Measurements from ENCODE around the gene FAM163A. TPM values are rescaled to one million over a fixed set of nuclear protein-coding genes. Genes with fewer than 3 reads are reported as not detected.

Gene FAM163A
- total RNA-seq, 2 experiments from 2014 or later: 0.08 to 0.17 TPM

- H3K4me1 ChIP-seq (ENCODE audit: insufficient read depth, low read length): peaks cover 15% of the 10 kb centered on the region
- ATAC-seq (ENCODE audit: poor library complexity): no peak
- intact Hi-C loops (cut with DNase I, micrococcal nuclease): loop anchor here (1.0 to 5.0 kb wide), 8 partner anchors 103 to 776 kb away; partner anchors contain the start of gene TOR1AIP1 (in 1 of the 2)
- Mint-ChIP-seq H3K27ac (peak overlapping the region; percentile 70), H3K9me3 (no peaks in the 10 kb centered on the region), H3K36me3 (ENCODE audit: low read depth) (no peaks in the 10 kb centered on the region), H3K27me3 (no peaks in the 10 kb centered on the region), H3K4me3 (no peak overlapping the region), H3K4me1 (ENCODE audit: low read depth) (peaks cover 25% of the 10 kb centered on the region)
- ChIA-PET CTCF (interaction anchor here (0.8 to 4.9 kb wide), 13 partner anchors 25 to 472 kb away, joined by 3 to 77 read pairs (median 3); no protein-coding TSS in a partner anchor), POLR2A (interaction anchor here (0.7 to 2.6 kb wide), 7 partner anchors 22 to 1248 kb away, joined by 3 to 18 read pairs (median 3); no protein-coding TSS in a partner anchor)
- no peaks in the 10 kb centered on the region for H3K9me3 ChIP-seq (ENCODE audit: control insufficient read depth in 1 of 2, insufficient read depth in 1 of 2, low read length in 2 of 2)
- H3K4me3 ChIP-seq (ENCODE audit: low read length): no peak overlapping the region
- H3K36me3 ChIP-seq (ENCODE audit: insufficient read depth, low read length): no peaks in the 10 kb centered on the region
- TF ChIP-seq CTCF (IDR thresholded peaks at IDR 0.05): peak; percentile 80
- peak; percentile 29 to 85 (median 54) for DNase-seq
- H3K27ac ChIP-seq (ENCODE audit: low read depth in 1 of 2, low read length in 2 of 2): no peak overlapping the region
- H3K27me3 ChIP-seq (ENCODE audit: control insufficient read depth in 1 of 2, insufficient read depth in 2 of 2, low read length in 2 of 2): no peaks in the 10 kb centered on the region
These were observed 36.7 kb upstream of the FAM163A start for GRCh38 chr1:179706339-179706941.

GRCh38 chr1:179707406-179707805, 35.7 kb upstream of the FAM163A start:
- H3K27me3 ChIP-seq (ENCODE audit: control insufficient read depth in 1 of 2, insufficient read depth in 2 of 2, low read length in 2 of 2): no peaks in the 10 kb centered on the region
- ChIA-PET POLR2A (no interaction called here), CTCF (interaction anchor here (3.2 to 4.9 kb wide), 2 partner anchors 103 to 106 kb away, joined by 67 to 77 read pairs; no protein-coding TSS in a partner anchor)
- no peaks in the 10 kb centered on the region for H3K36me3 ChIP-seq (ENCODE audit: insufficient read depth, low read length)
- Mint-ChIP-seq H3K9me3 (peaks cover 3% of the 10 kb centered on the region), H3K27me3 (no peaks in the 10 kb centered on the region), H3K4me3 (no peak overlapping the region), H3K4me1 (ENCODE audit: low read depth) (peaks cover 25% of the 10 kb centered on the region), H3K27ac (no peak overlapping the region), H3K36me3 (ENCODE audit: low read depth) (no peaks in the 10 kb centered on the region)
- no peaks in the 10 kb centered on the region for H3K9me3 ChIP-seq (ENCODE audit: control insufficient read depth in 1 of 2, insufficient read depth in 1 of 2, low read length in 2 of 2)
- DNase-seq: no peak
- no peak for TF ChIP-seq CTCF (IDR thresholded peaks at IDR 0.05)
- no peak overlapping the region for H3K4me3 ChIP-seq (ENCODE audit: low read length)
- H3K27ac ChIP-seq (ENCODE audit: low read depth in 1 of 2, low read length in 2 of 2): no peak overlapping the region
- intact Hi-C loops (cut with DNase I, micrococcal nuclease): loop anchor here (2.0 to 5.0 kb wide), 3 partner anchors 175 to 775 kb away; partner anchors contain the start of gene TOR1AIP1 (in 1 of the 2)
- ATAC-seq (ENCODE audit: poor library complexity): no peak
- H3K4me1 ChIP-seq (ENCODE audit: insufficient read depth, low read length): peaks cover 15% of the 10 kb centered on the region

GRCh38 chr1:179708434-179709195, 34.5 kb upstream of the FAM163A start:
- peaks cover 6% of the 10 kb centered on the region for H3K36me3 Mint-ChIP-seq (ENCODE audit: low read depth)
- Histone ChIP-seq H3K36me3 (ENCODE audit: insufficient read depth, low read length) (no peaks in the 10 kb centered on the region), H3K27me3 (ENCODE audit: control insufficient read depth in 1 of 2, insufficient read depth in 2 of 2, low read length in 2 of 2) (no peaks in the 10 kb centered on the region), H3K27ac (ENCODE audit: low read depth in 1 of 2, low read length in 2 of 2) (no peak overlapping the region), H3K4me1 (ENCODE audit: insufficient read depth, low read length) (peaks cover 15% of the 10 kb centered on the region), H3K4me3 (ENCODE audit: low read length) (no peak overlapping the region), H3K9me3 (ENCODE audit: control insufficient read depth in 1 of 2, insufficient read depth in 1 of 2, low read length in 2 of 2) (no peaks in the 10 kb centered on the region)
- peak overlapping the region; percentile 74 for H3K27ac Mint-ChIP-seq
- ChIA-PET POLR2A (interaction anchor here (2.0 kb wide), 1 partner anchor 101 kb away, joined by 9 read pairs; no protein-coding TSS in a partner anchor), CTCF (interaction anchor here (2.5 to 3.2 kb wide), 2 partner anchors 101 to 106 kb away, joined by 24 to 38 read pairs; no protein-coding TSS in a partner anchor)
- no peak for TF ChIP-seq CTCF (IDR thresholded peaks at IDR 0.05)
- H3K9me3 Mint-ChIP-seq: peaks cover 11% of the 10 kb centered on the region
- DNase-seq: no peak
- ATAC-seq (ENCODE audit: poor library complexity): no peak
- intact Hi-C loops (cut with DNase I, micrococcal nuclease): loop anchor here (5.0 kb wide), 2 partner anchors 174 to 774 kb away; partner anchors contain the start of gene TOR1AIP1 (in 1 of the 2)
- no peak overlapping the region for H3K4me3 Mint-ChIP-seq
- H3K27me3 Mint-ChIP-seq: no peaks in the 10 kb centered on the region
- peaks cover 25% of the 10 kb centered on the region for H3K4me1 Mint-ChIP-seq (ENCODE audit: low read depth)
